GM15510 (cell line): ENCODE results near the gene WDR54.

Source experiments
- POLR2A ChIP-seq: IDR thresholded peaks from 3 replicates; pipeline ENCODE4 v1.6.1; 2011; ENCODE audit warnings: borderline replicate concordance; ENCODE audit not compliant: insufficient read length; ENCODE audit errors: extremely low read depth

The WDR54 gene

DNA sequence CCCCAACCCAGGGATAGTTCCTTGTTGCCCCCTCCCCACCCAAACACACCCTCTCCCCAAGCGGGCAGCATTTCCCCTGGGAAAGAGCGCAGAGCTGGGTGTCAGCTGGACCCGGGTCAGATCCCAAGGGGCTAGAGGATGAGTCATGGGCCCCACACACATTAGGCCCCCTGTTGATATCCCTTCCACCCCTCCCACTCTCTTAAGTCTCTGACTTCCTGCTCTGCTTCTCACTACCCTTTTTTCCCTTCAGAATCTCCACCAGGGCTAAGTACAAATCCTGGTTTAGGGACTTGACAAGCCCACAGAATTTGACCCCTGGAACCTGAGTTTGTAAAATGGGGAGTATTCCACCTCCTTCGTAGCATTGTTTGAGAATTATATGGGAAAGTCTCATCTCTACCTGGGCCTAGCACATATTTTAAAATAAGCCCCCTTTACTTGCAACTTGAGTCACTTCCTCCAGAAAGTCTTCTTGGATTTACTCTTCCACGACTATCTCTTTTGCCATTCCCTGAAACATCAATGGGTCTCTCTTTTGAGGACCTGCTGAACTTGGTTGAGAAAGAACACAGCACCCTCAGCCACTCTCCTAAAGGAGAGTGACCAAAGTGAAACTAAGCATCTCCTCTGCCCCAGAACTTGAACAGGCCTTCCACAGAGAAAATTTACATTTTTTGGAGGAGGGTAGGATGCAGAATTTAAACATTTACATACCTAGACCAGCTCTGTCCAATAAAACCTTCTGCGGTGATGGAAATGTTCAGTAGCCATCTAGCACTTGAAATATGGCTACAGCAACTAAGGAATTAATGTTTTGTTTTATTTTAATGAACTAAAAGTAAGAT is 15.5 kb downstream of the WDR54 start:
- no peak for TF ChIP-seq POLR2A

DNA sequence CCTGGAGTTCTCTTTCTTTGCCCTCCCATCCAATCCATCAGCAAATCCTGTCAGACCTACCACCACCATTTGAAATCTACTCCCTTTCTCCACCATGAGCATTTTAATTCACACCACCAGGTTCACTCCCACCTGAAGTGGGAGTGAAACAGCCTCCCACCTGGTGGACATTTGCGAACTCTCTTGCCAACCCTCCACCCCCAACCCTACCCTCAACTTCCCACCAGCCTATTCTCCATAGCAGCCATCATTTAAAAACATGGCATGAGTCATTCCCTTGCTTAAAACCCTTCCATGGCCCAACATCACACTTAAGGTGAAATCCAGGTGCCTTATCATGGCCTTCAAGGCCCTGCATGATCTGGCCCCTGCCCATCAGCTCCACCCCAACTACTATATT is 16.7 kb downstream of the WDR54 start:
- TF ChIP-seq POLR2A, result no peak

DNA sequence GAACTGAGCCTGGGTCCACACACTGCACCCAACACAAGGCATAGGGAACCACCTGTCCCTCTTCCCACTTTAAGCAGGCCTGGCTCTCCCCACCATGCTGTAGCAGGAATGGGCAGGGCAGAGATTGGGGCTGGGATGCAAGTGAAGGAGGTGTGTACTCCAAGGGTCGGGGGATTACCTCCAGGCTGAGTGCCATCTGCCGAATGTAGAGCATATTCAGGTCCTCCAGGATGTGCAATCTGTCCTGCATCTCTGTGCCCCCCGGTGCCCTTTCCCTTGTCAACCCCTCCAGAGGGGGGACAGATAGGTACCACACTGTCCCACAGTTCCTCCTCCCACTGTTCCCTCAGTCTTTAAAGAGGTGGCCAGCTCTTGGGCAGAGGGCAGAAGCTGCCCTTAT is 17.8 kb downstream of the WDR54 start:
- no peak for TF ChIP-seq POLR2A

DNA sequence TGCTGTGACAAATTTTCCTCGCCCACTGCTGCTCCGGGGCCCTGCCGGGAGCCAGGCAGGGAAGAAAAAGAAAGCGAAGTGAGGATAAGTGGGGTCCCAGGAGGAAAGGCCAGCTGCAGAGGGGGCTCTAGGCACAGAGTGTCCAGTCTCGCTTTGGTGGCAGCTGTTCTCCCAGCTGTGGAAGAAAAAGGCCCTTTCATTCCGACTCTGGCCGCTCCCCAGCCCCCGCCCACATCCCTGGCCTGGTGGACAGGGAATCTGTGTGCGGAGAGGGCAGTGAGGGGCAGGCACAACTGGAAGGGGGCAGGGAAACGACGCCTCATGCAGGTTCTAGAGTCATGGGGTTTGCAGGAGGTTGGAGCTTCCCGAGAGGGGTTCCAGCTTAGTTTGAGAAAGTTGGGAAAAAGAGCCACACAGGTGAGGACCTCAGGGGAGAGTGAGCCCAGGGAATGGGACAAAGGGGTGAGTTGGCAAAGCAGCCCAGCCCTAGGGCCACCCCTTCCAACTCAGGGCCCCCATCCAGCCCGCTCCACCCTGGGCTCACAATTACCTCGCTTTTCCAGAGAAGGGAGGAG is 18.4 kb downstream of the WDR54 start:
- no peak for TF ChIP-seq POLR2A

DNA sequence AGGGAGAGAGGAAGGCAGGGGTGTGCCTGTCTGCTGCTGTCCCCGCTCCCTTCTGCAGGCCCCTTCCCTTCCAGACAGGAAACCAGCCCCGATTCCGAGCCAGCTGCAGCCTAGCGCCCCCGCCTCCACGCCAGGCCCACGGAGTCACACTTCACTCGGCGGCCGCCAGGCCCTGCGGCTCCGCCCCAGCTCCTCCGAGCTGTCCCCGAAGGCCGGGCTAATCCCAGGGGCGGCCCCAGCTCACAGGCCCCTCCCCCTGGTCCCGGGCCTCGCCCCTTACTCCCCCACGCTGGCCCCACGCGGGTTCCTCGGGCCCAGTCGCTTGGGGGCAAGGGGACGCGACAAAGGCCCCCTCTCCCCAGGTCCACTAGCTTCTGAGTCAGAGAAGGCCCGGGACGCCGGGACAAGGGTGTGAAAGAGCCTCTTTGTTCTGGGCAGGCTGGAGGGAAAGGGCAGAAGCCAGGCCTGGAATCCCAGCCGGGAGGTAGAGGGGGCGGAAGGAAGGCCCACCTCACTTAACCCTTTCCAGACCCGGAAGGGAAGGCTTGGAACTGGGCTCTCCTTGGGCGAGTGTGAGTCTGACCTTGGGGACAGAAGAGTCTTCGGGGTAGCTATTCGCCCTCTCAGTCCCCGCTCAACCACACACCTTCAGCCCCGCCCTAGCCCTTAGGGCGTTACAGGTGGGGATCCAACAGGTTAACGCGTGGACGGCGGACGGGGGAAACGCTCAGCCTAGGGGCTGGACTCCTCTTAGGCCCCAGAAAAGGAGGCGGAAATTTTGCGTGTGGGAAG is 19.0 kb downstream of the WDR54 start:
- TF ChIP-seq POLR2A, result peak; percentile 52

DNA sequence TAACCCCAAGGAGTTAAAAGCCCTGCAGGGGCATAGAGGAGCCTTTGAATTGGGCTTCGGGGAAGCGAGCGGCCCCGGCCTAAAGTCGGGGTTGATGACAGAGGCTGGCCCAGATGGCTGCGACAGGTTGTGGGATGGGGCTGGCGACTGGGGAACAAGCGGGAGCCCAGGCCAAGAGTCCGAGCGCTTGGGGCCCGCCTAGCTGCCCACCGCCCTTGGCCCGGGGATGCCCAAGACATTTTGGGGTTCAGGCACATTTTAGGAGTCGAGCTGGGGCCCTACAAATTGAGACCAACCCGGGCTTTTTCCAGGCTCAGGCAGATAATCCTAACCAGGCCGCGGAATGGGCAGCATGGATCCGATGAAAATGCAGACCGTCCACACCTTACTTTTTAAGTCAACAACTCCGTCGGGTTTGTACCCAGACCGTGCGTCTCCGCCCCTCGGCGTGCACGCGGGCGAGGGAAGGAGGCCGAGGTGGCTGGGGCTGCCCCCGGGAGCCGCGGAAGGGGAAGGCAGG is 19.7 kb downstream of the WDR54 start:
- TF ChIP-seq POLR2A, result no peak

DNA sequence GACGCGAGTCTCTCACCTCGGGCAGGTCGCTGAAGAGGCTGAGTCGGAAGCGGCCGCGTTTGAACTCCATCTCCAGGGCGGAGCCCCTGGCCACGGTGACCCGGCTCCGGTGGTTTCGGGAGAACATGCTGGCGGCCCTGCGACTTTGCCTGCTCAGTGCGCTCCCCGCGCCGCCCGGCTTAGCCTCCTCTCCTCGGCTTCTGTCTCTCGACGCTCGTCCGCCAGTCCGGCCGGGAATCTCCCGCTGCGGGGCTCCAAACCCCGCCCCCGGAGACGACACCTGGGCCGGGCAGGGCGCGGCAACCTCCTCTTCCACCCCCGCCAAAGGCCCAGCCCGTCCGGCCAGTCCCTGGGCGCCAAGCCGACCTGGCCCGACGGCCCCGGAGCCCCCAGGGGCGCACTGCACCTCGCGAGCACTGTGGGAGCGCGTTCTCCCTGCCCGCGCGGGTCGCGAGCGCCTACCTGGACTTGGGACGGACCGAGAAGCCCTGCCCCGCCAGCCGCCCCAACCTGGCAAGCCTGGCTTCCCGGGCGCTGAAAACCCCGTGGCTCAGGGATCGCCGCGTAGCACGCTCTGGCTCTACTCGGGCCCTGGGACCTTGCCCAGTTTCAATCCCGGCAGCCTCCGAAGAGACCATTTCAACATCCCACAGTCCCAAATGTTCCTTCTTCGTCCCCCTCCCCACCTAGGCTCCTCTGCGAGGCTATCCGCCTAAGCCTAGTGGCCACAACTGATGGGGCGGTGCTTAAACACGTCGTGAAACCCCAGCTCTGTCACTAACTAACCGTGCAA is 20.4 kb downstream of the WDR54 start, which contains the start of gene RTKN:
TSS of gene RTKN (minus strand) at position 248 of the 793 bp plus-strand sequence. CDS start at position 127, 121 bp downstream.
- TF ChIP-seq POLR2A, result peak; percentile 35

DNA sequence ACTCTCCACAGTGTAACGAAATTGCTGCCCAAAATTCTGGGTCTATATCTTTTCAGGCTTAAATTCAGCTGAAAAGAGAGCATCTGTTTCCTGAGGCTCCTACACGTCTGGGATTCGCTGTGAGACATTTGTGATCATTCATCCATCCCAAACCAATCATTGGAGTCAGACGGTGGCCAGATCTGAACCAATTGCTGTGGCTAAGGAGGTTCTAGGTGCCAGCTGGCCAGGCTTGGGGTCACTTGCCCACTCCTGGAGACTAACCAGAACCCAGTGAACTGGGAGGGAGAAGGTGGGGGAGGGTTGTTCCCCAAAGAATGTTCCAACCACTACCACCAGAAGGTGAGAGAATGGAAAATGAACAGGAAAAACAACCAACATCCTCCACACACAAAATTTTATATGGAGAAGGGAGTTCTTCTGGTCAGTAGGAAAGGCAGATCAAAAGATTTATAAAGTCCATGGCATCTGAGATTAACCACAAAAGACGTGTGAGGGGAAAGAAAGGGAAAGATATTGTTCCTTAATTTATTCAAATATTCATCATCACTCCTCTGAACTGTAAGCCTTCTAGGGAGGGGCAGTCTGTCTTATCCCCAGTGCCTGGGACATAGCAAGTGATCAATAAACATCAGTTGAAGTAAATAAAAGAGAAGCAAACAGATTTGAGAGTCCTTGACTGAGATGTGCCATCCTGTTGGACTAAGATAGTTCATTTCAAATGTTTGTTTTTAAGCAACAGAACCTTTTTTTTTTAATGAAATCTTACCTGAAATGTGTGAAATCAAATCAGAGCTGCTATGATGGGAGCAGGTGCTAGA is 23.2 kb downstream of the WDR54 start:
- TF ChIP-seq POLR2A, result no peak

DNA sequence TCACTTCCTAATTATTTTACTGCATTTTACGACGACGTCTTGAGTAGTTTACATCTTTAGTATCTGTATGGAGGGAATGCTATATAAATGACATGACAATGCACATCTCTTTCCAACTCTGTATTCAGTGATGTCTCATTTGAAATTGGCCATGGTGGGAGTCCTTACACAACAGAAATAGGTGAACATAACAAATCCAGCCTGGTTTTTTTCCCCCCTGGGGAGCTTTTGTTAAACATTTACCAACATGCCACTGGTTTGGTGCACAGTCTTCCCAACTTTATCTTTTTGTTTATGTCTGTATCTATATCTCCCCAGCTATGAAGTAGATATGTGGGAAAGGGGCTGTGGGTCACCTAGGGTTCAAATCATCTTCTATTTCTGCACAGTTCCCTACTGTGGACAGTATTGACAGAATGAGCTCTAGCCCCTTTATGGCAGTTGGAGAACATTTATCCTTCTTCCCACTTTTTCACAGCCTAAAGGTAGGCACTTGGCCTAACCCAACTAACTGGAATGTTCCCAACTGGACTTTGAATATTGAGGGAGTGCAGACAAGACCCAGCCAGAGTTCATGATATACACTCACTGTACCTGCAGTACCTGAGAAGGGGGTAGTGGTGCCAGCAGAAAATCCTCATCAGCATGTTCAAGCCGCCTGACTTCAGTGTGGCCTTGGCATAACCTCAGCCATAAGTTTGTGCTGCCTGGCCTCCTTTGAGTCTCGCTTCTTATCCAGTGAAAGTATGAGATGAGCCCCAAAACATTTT is 25.9 kb downstream of the WDR54 start:
- TF ChIP-seq POLR2A, result no peak

DNA sequence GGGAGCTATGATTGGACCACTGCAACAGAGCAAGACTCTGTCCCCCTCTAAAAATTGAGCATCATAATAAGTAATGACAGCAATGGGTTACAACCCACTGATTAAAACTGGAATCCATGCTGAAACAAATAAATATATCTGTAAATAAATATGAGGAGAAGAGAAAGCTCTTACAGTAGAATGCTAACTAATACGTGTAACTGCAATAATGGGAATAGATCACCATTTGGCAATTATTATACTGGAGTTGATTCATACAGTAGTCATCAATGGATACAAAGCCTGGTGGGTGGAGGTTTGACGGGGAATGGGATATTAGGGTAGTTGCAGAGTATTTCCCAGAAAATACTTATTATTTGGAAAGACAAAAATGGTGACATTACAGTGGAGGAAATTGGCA is 27.2 kb downstream of the WDR54 start:
- no peak for TF ChIP-seq POLR2A

DNA sequence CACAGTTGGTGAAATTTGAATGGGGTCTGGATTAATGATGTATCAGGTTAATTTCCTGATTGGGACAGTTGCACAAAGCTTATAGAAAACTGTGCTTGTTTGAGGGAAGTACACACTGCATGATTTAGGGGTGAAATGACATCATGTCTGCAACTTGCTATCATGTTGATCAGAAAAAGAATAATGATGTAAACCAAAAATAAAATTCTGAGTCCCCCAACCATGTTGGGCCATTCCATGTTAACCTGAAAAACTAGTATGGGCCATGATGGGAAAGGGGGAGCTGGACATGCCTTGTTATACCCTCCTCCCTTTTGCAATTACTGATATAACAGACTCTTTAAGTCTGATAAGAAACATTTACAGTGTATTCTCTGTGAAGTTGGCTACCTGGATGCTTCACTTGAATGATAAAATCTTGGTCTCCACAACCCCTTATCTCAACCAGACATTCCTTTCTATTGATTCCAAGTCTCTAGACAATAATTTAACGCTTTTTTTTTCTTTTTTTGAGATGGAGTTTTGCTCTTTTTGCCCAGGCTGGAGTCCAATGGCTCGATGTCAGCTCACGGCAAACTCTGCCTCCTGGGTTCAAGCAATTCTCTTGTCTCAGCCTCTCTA is 29.1 kb downstream of the WDR54 start:
- no peak for TF ChIP-seq POLR2A
